ENCODE measurements around the gene UBAP2. TPM values are rescaled to one million over a fixed set of nuclear protein-coding genes. Genes with fewer than 3 reads are reported as not detected.

Gene UBAP2, protein sequence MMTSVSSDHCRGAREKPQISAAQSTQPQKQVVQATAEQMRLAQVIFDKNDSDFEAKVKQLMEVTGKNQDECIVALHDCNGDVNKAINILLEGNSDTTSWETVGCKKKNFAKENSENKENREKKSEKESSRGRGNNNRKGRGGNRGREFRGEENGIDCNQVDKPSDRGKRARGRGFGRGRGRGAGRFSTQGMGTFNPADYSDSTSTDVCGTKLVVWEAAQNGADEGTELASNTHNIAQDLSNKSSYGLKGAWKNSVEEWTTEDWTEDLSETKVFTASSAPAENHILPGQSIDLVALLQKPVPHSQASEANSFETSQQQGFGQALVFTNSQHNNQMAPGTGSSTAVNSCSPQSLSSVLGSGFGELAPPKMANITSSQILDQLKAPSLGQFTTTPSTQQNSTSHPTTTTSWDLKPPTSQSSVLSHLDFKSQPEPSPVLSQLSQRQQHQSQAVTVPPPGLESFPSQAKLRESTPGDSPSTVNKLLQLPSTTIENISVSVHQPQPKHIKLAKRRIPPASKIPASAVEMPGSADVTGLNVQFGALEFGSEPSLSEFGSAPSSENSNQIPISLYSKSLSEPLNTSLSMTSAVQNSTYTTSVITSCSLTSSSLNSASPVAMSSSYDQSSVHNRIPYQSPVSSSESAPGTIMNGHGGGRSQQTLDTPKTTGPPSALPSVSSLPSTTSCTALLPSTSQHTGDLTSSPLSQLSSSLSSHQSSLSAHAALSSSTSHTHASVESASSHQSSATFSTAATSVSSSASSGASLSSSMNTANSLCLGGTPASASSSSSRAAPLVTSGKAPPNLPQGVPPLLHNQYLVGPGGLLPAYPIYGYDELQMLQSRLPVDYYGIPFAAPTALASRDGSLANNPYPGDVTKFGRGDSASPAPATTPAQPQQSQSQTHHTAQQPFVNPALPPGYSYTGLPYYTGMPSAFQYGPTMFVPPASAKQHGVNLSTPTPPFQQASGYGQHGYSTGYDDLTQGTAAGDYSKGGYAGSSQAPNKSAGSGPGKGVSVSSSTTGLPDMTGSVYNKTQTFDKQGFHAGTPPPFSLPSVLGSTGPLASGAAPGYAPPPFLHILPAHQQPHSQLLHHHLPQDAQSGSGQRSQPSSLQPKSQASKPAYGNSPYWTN
- 47.9 and 48.4 TPM in 2 replicates for polyA plus RNA-seq (2013)

DNA sequence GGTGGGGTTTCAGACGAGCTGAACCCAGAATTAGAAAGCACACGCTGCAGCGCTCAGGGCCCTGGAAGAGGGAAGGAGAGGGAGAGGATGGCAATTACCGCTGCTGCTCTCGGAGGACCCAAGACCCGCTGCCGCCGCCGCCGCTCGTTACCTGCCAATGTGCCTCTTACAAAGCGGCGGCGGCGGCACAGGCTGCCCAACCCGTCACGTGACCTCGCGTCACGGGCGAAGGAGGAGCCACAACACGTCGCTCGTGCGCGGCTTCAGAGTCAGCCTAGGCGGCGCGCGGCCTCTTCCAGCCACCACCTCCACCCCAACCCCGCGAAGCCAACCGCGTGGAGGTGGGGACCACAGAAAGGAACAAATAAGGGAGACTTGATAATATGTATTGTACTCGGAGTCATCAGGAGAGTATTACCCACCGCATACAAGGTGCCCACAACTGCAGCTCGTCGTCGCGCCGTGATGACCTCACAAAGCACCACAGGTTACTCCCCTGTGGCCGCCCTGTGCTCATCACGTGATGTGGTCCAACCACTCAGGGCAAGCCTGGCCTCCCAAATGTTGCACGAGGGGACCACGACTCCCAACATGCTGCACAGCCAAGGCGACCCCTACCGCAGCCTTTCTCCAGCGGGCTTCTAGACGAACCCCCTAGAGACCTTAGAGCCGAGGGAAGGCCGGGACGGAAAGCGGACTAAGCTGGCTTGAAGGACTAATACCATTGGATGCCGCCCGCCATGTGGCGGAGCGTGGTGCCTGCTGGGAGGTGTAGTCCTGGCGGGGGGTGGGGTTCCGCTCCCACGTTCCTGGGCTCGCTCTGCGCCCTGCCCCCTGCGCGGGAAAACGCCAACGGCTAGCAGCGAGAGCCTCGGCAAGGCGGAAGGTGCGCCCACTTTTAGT is at the start of gene UBAP2:
UBAP2 (minus strand) TSS at position 161 of the 903 bp plus-strand sequence. CDS start 31,739 bp downstream, outside the sequence.
- Histone ChIP-seq H3K27ac (ENCODE audit: low read depth, low read length) (peak within 1 kb of the TSS; percentile 82), H3K27me3 (ENCODE audit: insufficient read depth, low read length) (no peaks in the 10 kb centered on the region), H3K36me3 (ENCODE audit: control insufficient read depth in 1 of 2, insufficient read depth in 2 of 2, low read length in 2 of 2) (peaks cover 3 to 5% of the 10 kb centered on the region in 2 experiments), H3K9ac (ENCODE audit: low read length) (peak within 1 kb of the TSS; percentile 95), H4K12ac (ENCODE audit: low read depth, low read length) (peak within 1 kb of the TSS; percentile 87), H2BK5ac (ENCODE audit: low read depth, low read length, poor library complexity) (peak within 1 kb of the TSS; percentile 98), H2BK120ac (ENCODE audit: insufficient read depth, low read length, poor library complexity) (peak within 1 kb of the TSS; percentile 93), H2BK12ac (ENCODE audit: low read length) (no peak within 1 kb of the TSS), H3K9me3 (ENCODE audit: insufficient read depth, low read depth, low read length) (no peaks in the 10 kb centered on the region), H4K91ac (ENCODE audit: low read depth, low read length) (peak within 1 kb of the TSS; percentile 96), H3K79me1 (ENCODE audit: low read length) (peaks cover 12% of the 10 kb centered on the region), H3K23ac (ENCODE audit: low read length) (no peak within 1 kb of the TSS), H3K79me2 (ENCODE audit: control insufficient read depth, insufficient read depth, low read length, poor library complexity) (peaks cover 21% of the 10 kb centered on the region), H3K4ac (ENCODE audit: low read depth, low read length) (peak within 1 kb of the TSS; percentile 94), H2AK5ac (ENCODE audit: low read length) (peak within 1 kb of the TSS; percentile 95), H2AFZ (ENCODE audit: insufficient read depth, low read length, poor library complexity) (peak within 1 kb of the TSS; percentile 77), H3K14ac (ENCODE audit: low read length) (peak within 1 kb of the TSS; percentile 92), H4K8ac (ENCODE audit: low read depth, low read length) (peak within 1 kb of the TSS; percentile 91), H3K18ac (ENCODE audit: low read length) (peak within 1 kb of the TSS; percentile 85), H3K4me3 (ENCODE audit: low read depth, low read length) (peak within 1 kb of the TSS; percentile 95), H3K4me1 (ENCODE audit: control insufficient read depth in 1 of 2, insufficient read depth in 2 of 2, low read length in 2 of 2) (peaks cover 0 to 7% of the 10 kb centered on the region in 2 experiments), H3K4me2 (ENCODE audit: low read length) (peak within 1 kb of the TSS; percentile 81)
- no CpG with 5 or more reads among the region's 70 CpGs for WGBS (ENCODE audit: extremely low coverage, insufficient coverage, insufficient read length)
- DNase-seq: peak; percentile 95 to 97

DNA sequence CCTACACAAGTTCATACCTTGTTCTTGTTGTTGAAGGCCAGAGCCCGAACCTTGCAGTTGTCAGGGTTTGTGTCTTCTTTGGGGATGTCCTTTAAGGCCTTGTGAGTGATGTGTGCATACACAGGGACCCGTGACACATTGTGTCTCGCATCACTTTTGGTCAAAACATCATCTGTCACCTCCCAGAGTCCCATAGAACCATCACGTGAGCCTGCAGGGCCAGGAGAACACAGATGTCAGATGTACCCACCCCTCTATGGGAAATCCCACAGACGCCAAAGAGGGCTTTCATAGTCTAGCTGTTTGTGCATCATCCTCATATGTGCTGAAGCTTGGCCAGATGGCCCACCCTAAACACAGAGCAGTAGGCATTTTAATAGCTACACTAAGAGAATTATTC is 49.6 kb upstream of the UBAP2 start:
- no CpG with 5 or more reads among the region's 5 CpGs for WGBS (ENCODE audit: extremely low coverage, insufficient coverage, insufficient read length)
- Histone ChIP-seq H3K23ac (ENCODE audit: low read length) (no peak overlapping the region), H2AK5ac (ENCODE audit: low read length) (no peak overlapping the region), H2AFZ (ENCODE audit: insufficient read depth, low read length, poor library complexity) (no peak overlapping the region), H3K4me1 (ENCODE audit: control insufficient read depth in 1 of 2, insufficient read depth in 2 of 2, low read length in 2 of 2) (no peaks in the 10 kb centered on the region), H3K9ac (ENCODE audit: low read length) (no peak overlapping the region), H3K36me3 (ENCODE audit: control insufficient read depth in 1 of 2, insufficient read depth in 2 of 2, low read length in 2 of 2) (peaks cover 53 to 64% of the 10 kb centered on the region in 2 experiments), H3K4me2 (ENCODE audit: low read length) (no peak overlapping the region), H4K8ac (ENCODE audit: low read depth, low read length) (no peak overlapping the region), H3K18ac (ENCODE audit: low read length) (no peak overlapping the region), H3K14ac (ENCODE audit: low read length) (no peak overlapping the region), H3K9me3 (ENCODE audit: insufficient read depth, low read depth, low read length) (no peaks in the 10 kb centered on the region), H2BK5ac (ENCODE audit: low read depth, low read length, poor library complexity) (no peak overlapping the region), H2BK12ac (ENCODE audit: low read length) (no peak overlapping the region), H3K27me3 (ENCODE audit: insufficient read depth, low read length) (no peaks in the 10 kb centered on the region), H4K91ac (ENCODE audit: low read depth, low read length) (no peak overlapping the region), H3K27ac (ENCODE audit: low read depth, low read length) (no peak overlapping the region), H3K79me1 (ENCODE audit: low read length) (no peaks in the 10 kb centered on the region), H3K4ac (ENCODE audit: low read depth, low read length) (no peak overlapping the region), H4K12ac (ENCODE audit: low read depth, low read length) (no peak overlapping the region), H3K79me2 (ENCODE audit: control insufficient read depth, insufficient read depth, low read length, poor library complexity) (no peaks in the 10 kb centered on the region), H3K4me3 (ENCODE audit: low read depth, low read length) (no peak overlapping the region), H2BK120ac (ENCODE audit: insufficient read depth, low read length, poor library complexity) (no peak overlapping the region)
- DNase-seq: no peak

DNA sequence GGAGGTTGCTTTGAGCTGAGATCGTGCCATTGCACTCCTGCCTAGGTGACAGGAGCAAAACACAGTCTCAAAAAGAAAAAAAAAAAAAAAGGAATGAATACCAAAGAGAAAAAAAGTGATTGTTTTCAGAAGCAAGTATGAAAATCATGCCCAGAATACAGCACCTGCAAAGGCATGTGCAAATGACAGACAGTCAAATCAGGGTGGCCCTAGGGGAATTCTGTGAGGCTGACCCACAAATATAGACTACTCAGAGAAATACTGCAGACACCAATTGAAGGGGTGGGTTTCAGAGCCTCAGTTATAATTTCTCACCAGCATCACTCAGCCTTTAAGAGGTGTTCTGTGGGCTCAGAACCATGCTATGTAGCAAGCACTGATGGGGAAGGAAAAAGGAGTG is 49.2 kb upstream of the UBAP2 start:
- Histone ChIP-seq H2AFZ (ENCODE audit: insufficient read depth, low read length, poor library complexity) (no peak overlapping the region), H3K4me1 (ENCODE audit: control insufficient read depth in 1 of 2, insufficient read depth in 2 of 2, low read length in 2 of 2) (no peaks in the 10 kb centered on the region), H2BK120ac (ENCODE audit: insufficient read depth, low read length, poor library complexity) (no peak overlapping the region), H3K9ac (ENCODE audit: low read length) (no peak overlapping the region), H4K12ac (ENCODE audit: low read depth, low read length) (no peak overlapping the region), H3K4me3 (ENCODE audit: low read depth, low read length) (no peak overlapping the region), H2AK5ac (ENCODE audit: low read length) (no peak overlapping the region), H3K79me2 (ENCODE audit: control insufficient read depth, insufficient read depth, low read length, poor library complexity) (no peaks in the 10 kb centered on the region), H3K79me1 (ENCODE audit: low read length) (no peaks in the 10 kb centered on the region), H3K27me3 (ENCODE audit: insufficient read depth, low read length) (no peaks in the 10 kb centered on the region), H3K27ac (ENCODE audit: low read depth, low read length) (no peak overlapping the region), H3K36me3 (ENCODE audit: control insufficient read depth in 1 of 2, insufficient read depth in 2 of 2, low read length in 2 of 2) (peaks cover 53 to 65% of the 10 kb centered on the region in 2 experiments), H3K14ac (ENCODE audit: low read length) (no peak overlapping the region), H2BK12ac (ENCODE audit: low read length) (no peak overlapping the region), H4K8ac (ENCODE audit: low read depth, low read length) (no peak overlapping the region), H4K91ac (ENCODE audit: low read depth, low read length) (no peak overlapping the region), H3K23ac (ENCODE audit: low read length) (no peak overlapping the region), H3K9me3 (ENCODE audit: insufficient read depth, low read depth, low read length) (no peaks in the 10 kb centered on the region), H2BK5ac (ENCODE audit: low read depth, low read length, poor library complexity) (no peak overlapping the region), H3K4ac (ENCODE audit: low read depth, low read length) (no peak overlapping the region), H3K18ac (ENCODE audit: low read length) (no peak overlapping the region), H3K4me2 (ENCODE audit: low read length) (no peak overlapping the region)
- WGBS (ENCODE audit: extremely low coverage, insufficient coverage, insufficient read length): no CpG with 5 or more reads among the region's 1 CpG
- no peak for DNase-seq
